Sigmoid colon (tissue), 7 donors: ENCODE data around the gene ZNF672. TPM values are rescaled to one million over a fixed set of nuclear protein-coding genes. Genes with fewer than 3 reads are reported as not detected.

Source experiments
- DNase-seq: peaks from one replicate; pipeline ENCODE4 v3.0.0-alpha.2; 2019
- H3K27ac ChIP-seq, 4 donors: fragments of 200-600 bp; sonication (generic); one replicate each; pipeline ENCODE4 v1.5.1; 2016 to 2019; ENCODE audit warnings: mild to moderate bottlenecking in 1 of 4
- H3K27me3 ChIP-seq, 3 donors: fragments of 200-600 bp; sonication (generic); one replicate each; pipeline ENCODE4 v1.5.1; 2019; ENCODE audit warnings: mild to moderate bottlenecking in 1 of 3
- H3K36me3 ChIP-seq, 4 donors: fragments of 200-600 bp; sonication (generic); one replicate each; pipeline ENCODE4 v1.5.1; 2016 to 2019
- H3K4me1 ChIP-seq, 4 donors: fragments of 200-600 bp; sonication (generic); one replicate each; pipeline ENCODE4 v1.5.1; 2017 to 2019
- H3K4me3 ChIP-seq, 4 donors: fragments of 200-600 bp; sonication (generic); one replicate each; pipeline ENCODE4 v1.5.1; 2017 to 2019; ENCODE audit warnings: mild to moderate bottlenecking in 2 of 4, moderate library complexity in 1 of 4
- H3K9me3 ChIP-seq, 4 donors: fragments of 200-600 bp in 3 of 4; sonication (generic) in 3 of 4; one replicate each; pipeline versions ENCODE4 v1.5.1 to v1.6.1; 2013 to 2019
- CTCF ChIP-seq, 4 experiments: fragments of 450-650 bp in 3 of 4; fragments of 200-600 bp in 1 of 4; IDR thresholded peaks; one replicate each; pipeline ENCODE4 v1.5.1; 2016 to 2019; ENCODE audit warnings: antibody characterized with exemption in 4 of 4, mild to moderate bottlenecking in 3 of 4, moderate library complexity in 2 of 4
- EP300 ChIP-seq, 4 donors: sonication (generic); formaldehyde crosslinking; IDR thresholded peaks; one replicate each; pipeline ENCODE4 v1.6.1; 2017; ENCODE audit warnings: antibody characterized with exemption in 4 of 4
- POLR2A ChIP-seq, 2 donors: fragments of 450-650 bp; IDR thresholded peaks; one replicate each; pipeline ENCODE4 v1.6.1; 2016; ENCODE audit warnings: antibody characterized with exemption in 2 of 2, mild to moderate bottlenecking in 2 of 2, moderate library complexity in 2 of 2
- POLR2AphosphoS5 ChIP-seq, 4 donors: sonication (generic); formaldehyde crosslinking; IDR thresholded peaks; one replicate each; pipeline ENCODE4 v1.6.1; 2017; ENCODE audit warnings: antibody characterized with exemption in 4 of 4
- WGBS, 2 donors: extraction: QIAGEN DNeasy Blood & Tissue Kit; methylation state at CpG; one replicate each; pipeline ENCODE4 v1.1.7; 2013; 5-methylcytosine and 5-hydroxymethylcytosine counted together
- intact Hi-C: fragments of 100-400 bp; cut with DNase I; formaldehyde crosslinking; loops from one replicate; pipeline ENCODE4 v1.15.1; 2023
- polyA plus RNA-seq, 3 donors: library from polyadenylated mRNA; stranded (reverse); fragments of 200-250 nt; gene quantifications; one replicate each; pipeline ENCODE4 v1.2.3, GENCODE V29; 2013
- total RNA-seq, 4 donors: library from RNA; depleted of rRNA; stranded (reverse); fragments of >200 nt; gene quantifications; one replicate each; pipeline ENCODE4 v1.1.0, GENCODE V29; 2016
- donor health status: healthy with polysubstance abuse.
- donor health status: Bipolar disorder and iron deficiency.
- donor health status: healthy.

Gene ZNF672
- total and polyA plus RNA-seq, 7 donors: 14.4 to 31.1 (median 21.4) TPM

- H3K9me3 ChIP-seq: no peaks in the 10 kb centered on the region
- no peaks in the 10 kb centered on the region for H3K27me3 ChIP-seq
- no peak for TF ChIP-seq POLR2A (IDR thresholded peaks at IDR 0.05)
- no peak for TF ChIP-seq EP300 (IDR thresholded peaks at IDR 0.05)
- TF ChIP-seq POLR2AphosphoS5 (IDR thresholded peaks at IDR 0.05): no peak
- no peak for TF ChIP-seq CTCF (IDR thresholded peaks at IDR 0.05)
- no peak overlapping the region for H3K27ac ChIP-seq
- no peak for DNase-seq
- H3K4me1 ChIP-seq: peaks cover 0 to 28% (median 21%) of the 10 kb centered on the region in 4 donors
- 94% methylated on average over 6 of the region's 6 CpGs for WGBS, 2 donors
- no peak overlapping the region for H3K4me3 ChIP-seq
- intact Hi-C loops: no loop called here
- H3K36me3 ChIP-seq: peaks cover 0 to 32% (median 7%) of the 10 kb centered on the region in 4 donors
These were observed 17.6 kb downstream of the ZNF672 start for GRCh38 chr1:248855580-248855979.

- Histone ChIP-seq H3K36me3 (peaks cover 0 to 26% (median 7%) of the 10 kb centered on the region in 4 donors), H3K4me3 (no peak overlapping the region), H3K4me1 (peaks cover 0 to 28% (median 21%) of the 10 kb centered on the region in 4 donors), H3K9me3 (no peaks in the 10 kb centered on the region), H3K27me3 (no peaks in the 10 kb centered on the region), H3K27ac (no peak overlapping the region)
- no peak for TF ChIP-seq EP300 (IDR thresholded peaks at IDR 0.05)
- TF ChIP-seq POLR2AphosphoS5 (IDR thresholded peaks at IDR 0.05): no peak
- no peak for TF ChIP-seq POLR2A (IDR thresholded peaks at IDR 0.05)
- no peak for TF ChIP-seq CTCF (IDR thresholded peaks at IDR 0.05)
- no peak for DNase-seq
- intact Hi-C loops: no loop called here
- WGBS, 2 donors: 98 to 100% methylated on average over 1 of the region's 1 CpG
These were observed 18.2 kb downstream of the ZNF672 start for GRCh38 chr1:248856176-248856575.

- Histone ChIP-seq H3K4me1 (peaks cover 0 to 28% (median 21%) of the 10 kb centered on the region in 4 donors), H3K36me3 (peaks cover 0 to 22% (median 7%) of the 10 kb centered on the region in 4 donors), H3K9me3 (no peaks in the 10 kb centered on the region), H3K4me3 (no peak overlapping the region), H3K27ac (no peak overlapping the region), H3K27me3 (no peaks in the 10 kb centered on the region)
- no peak for DNase-seq
- WGBS, 2 donors: 87 to 88% methylated on average over 7 of the region's 7 CpGs
- intact Hi-C loops: no loop called here
- TF ChIP-seq CTCF (IDR thresholded peaks at IDR 0.05) (no peak), EP300 (IDR thresholded peaks at IDR 0.05) (no peak), POLR2AphosphoS5 (IDR thresholded peaks at IDR 0.05) (no peak), POLR2A (IDR thresholded peaks at IDR 0.05) (no peak)
These were observed 19.2 kb downstream of the ZNF672 start for GRCh38 chr1:248857201-248857600.

- 8 to 16% methylated on average over 4 of the region's 4 CpGs for WGBS, 2 donors
- peaks cover 0 to 30% (median 23%) of the 10 kb centered on the region in 4 donors for H3K4me1 ChIP-seq
- DNase-seq: no peak
- peak overlapping the region in 3 of 4 donors; percentile 92 to 96 (median 93) for H3K27ac ChIP-seq
- no peaks in the 10 kb centered on the region for H3K9me3 ChIP-seq
- TF ChIP-seq EP300 (IDR thresholded peaks at IDR 0.05) (no peak), POLR2A (IDR thresholded peaks at IDR 0.05) (no peak), POLR2AphosphoS5 (IDR thresholded peaks at IDR 0.05) (no peak), CTCF (IDR thresholded peaks at IDR 0.05) (no peak)
- no peaks in the 10 kb centered on the region for H3K27me3 ChIP-seq
- peaks cover 0 to 22% (median 7%) of the 10 kb centered on the region in 4 donors for H3K36me3 ChIP-seq
- intact Hi-C loops: loop anchor here (1.0 to 2.0 kb wide), 2 partner anchors 15 to 18 kb away; no protein-coding TSS in a partner anchor
- peak overlapping the region; percentile 43 to 61 (median 58) for H3K4me3 ChIP-seq
These were observed 19.7 kb downstream of the ZNF672 start for GRCh38 chr1:248857749-248858095.
